PC-3 (cell line): ENCODE data around the gene AFF4. TPM values are rescaled to one million over a fixed set of nuclear protein-coding genes. Genes with fewer than 3 reads are reported as not detected.
"Not testable (repeated sequence)": the region's sequence is repeated elsewhere in the genome, so short reads cannot be mapped to it uniquely, and the experiment has no call there.

Experiments used
- ATAC-seq: fragments of 200-7000 bp; cut with Tn5 transposase; 2 replicates; pipeline ENCODE4 v1.9.1; 2020; ENCODE audit warnings: mild to moderate bottlenecking, moderate library complexity
- BruUV-seq: library from RNA; stranded (reverse); fragments of 400-500 nt; replicated peaks from 2 replicates; lab custom pipeline; 2021; lab: Mats Ljungman, UMichigan
- CTCF ChIA-PET: fragments of 300-600 bp; sonication (Branson Sonifier 250); formaldehyde crosslinking; loops from one replicate; lab custom pipeline; 2022; ENCODE audit warnings: antibody characterized with exemption; lab: Charles Lee
- POLR2A ChIA-PET: fragments of 300-600 bp; sonication (Branson Sonifier 250); formaldehyde crosslinking; loops from one replicate; lab custom pipeline; 2022; ENCODE audit warnings: antibody characterized with exemption; ENCODE audit not compliant: unreplicated experiment; lab: Charles Lee
- DNase-seq: peaks from one replicate; pipeline ENCODE4 v3.0.0-alpha.2; 2015
- H2AFZ ChIP-seq: fragments of 300-600 bp; sonication (generic); 2 replicates; pipeline ENCODE4 v1.6.0; 2016; ENCODE audit warnings: antibody characterized with exemption, low read length
- H3F3A ChIP-seq: fragments of 300-600 bp; sonication (generic); one replicate; pipeline ENCODE4 v1.6.0; 2017; ENCODE audit warnings: antibody characterized with exemption, low read length, control low read depth, mild to moderate bottlenecking; ENCODE audit not compliant: unreplicated experiment
- H3K27ac ChIP-seq: fragments of 300-600 bp; sonication (generic); 2 replicates; pipeline ENCODE4 v1.5.1; 2016; ENCODE audit warnings: mild to moderate bottlenecking, low read length
- H3K27me3 ChIP-seq: fragments of 300-600 bp; sonication (generic); 2 replicates; pipeline ENCODE4 v1.6.1; 2016; ENCODE audit warnings: low read length, mixed read lengths
- H3K36me3 ChIP-seq: fragments of 300-600 bp; sonication (generic); 2 replicates; pipeline ENCODE4 v1.6.1; 2016; ENCODE audit warnings: low read depth, mixed run types, low read length, mixed read lengths
- H3K4me1 ChIP-seq: fragments of 300-600 bp; sonication (generic); 2 replicates; pipeline ENCODE4 v1.5.1; 2016; ENCODE audit warnings: low read length; ENCODE audit not compliant: insufficient read depth
- H3K4me2 ChIP-seq: fragments of 300-600 bp; sonication (generic); 2 replicates; pipeline ENCODE4 v1.6.0; 2016; ENCODE audit warnings: low read length
- H3K4me3 ChIP-seq: fragments of 300-600 bp; sonication (generic); 2 replicates; pipeline ENCODE4 v1.5.1; 2016; ENCODE audit warnings: mild to moderate bottlenecking, low read length, mixed read lengths
- H3K79me2 ChIP-seq: fragments of 300-600 bp; sonication (generic); 2 replicates; pipeline ENCODE4 v1.6.1; 2017; ENCODE audit warnings: low read length, mixed read lengths
- H3K9ac ChIP-seq: fragments of 300-600 bp; sonication (generic); 2 replicates; pipeline ENCODE4 v1.6.0; 2016; ENCODE audit warnings: mild to moderate bottlenecking, low read length
- H3K9me2 ChIP-seq: fragments of 300-600 bp; sonication (generic); replicated peaks from 2 replicates; pipeline ENCODE4 v1.6.1; 2016; ENCODE audit warnings: mixed run types, low read length, mixed read lengths
- H3K9me3 ChIP-seq: fragments of 300-600 bp; sonication (generic); 2 replicates; pipeline ENCODE4 v1.6.1; 2016; ENCODE audit warnings: low read length, mixed read lengths
- H4K20me1 ChIP-seq: fragments of 300-600 bp; sonication (generic); 2 replicates; pipeline ENCODE4 v1.6.1; 2016; ENCODE audit warnings: low read length, mixed read lengths
- CTCF ChIP-seq: fragments of 300-600 bp; sonication (generic); conservative IDR thresholded peaks from 2 replicates; pipeline ENCODE4 v1.5.1; 2017; ENCODE audit warnings: antibody characterized with exemption, low read depth, mild to moderate bottlenecking, low read length
- EZH2 ChIP-seq: fragments of 300-600 bp; sonication (generic); IDR thresholded peaks from one replicate; pipeline ENCODE4 v1.6.1; 2017; ENCODE audit warnings: antibody characterized with exemption, mild to moderate bottlenecking, low read length; ENCODE audit not compliant: unreplicated experiment
- EZH2phosphoT487 ChIP-seq: fragments of 300-600 bp; sonication (generic); IDR thresholded peaks from 2 replicates; pipeline ENCODE4 v1.6.1; 2018; ENCODE audit warnings: mild to moderate bottlenecking, antibody characterized with exemption, low read length, borderline replicate concordance
- intact Hi-C: fragments of 100-400 bp; cut with micrococcal nuclease; formaldehyde crosslinking; loops from 2 replicates; pipeline ENCODE4 v1.9.0; 2023
- total RNA-seq: library from RNA; depleted of rRNA; stranded (reverse); fragments of >200 nt; gene quantifications from 2 replicates; pipeline ENCODE4 v1.2.3, GENCODE V29; 2014

AFF4 gene
- total RNA-seq, 1 experiment from 2014 or later: 23.5 TPM

- H3K4me1 ChIP-seq, H3F3A ChIP-seq, H3K27me3 ChIP-seq, BruUV-seq, H3K36me3 ChIP-seq, H3K27ac ChIP-seq, ATAC-seq, H3K9me3 ChIP-seq, intact Hi-C loops, H3K9me2 ChIP-seq, H2AFZ ChIP-seq, DNase-seq: not testable (repeated sequence)
- POLR2A ChIA-PET: interaction anchor here (0.6 kb wide), 1 partner anchor 125 kb away, joined by 5 read pairs; no protein-coding TSS in a partner anchor
- Histone ChIP-seq H4K20me1 (peaks cover 24% of the 10 kb centered on the region), H3K79me2 (peaks cover 70% of the 10 kb centered on the region), H3K4me2 (peak overlapping the region; percentile 89), H3K4me3 (peak overlapping the region; percentile 73), H3K9ac (peak overlapping the region; percentile 93)
- CTCF ChIA-PET: interaction anchor here (0.6 kb wide), 1 partner anchor 80 kb away, joined by 3 read pairs; no protein-coding TSS in a partner anchor
These were observed 2.2 kb downstream of the AFF4 start for GRCh38 chr5:132961123-132961815.

- Histone ChIP-seq H4K20me1 (peaks cover 31% of the 10 kb centered on the region), H3K79me2 (peaks cover 92% of the 10 kb centered on the region)
- H2AFZ ChIP-seq, POLR2A ChIA-PET, H3K4me2 ChIP-seq, DNase-seq, H3K4me1 ChIP-seq, intact Hi-C loops, ATAC-seq, H3K27ac ChIP-seq, H3K4me3 ChIP-seq, H3K27me3 ChIP-seq, CTCF ChIA-PET, H3K9me2 ChIP-seq, H3K9me3 ChIP-seq, BruUV-seq, H3K36me3 ChIP-seq, H3K9ac ChIP-seq, H3F3A ChIP-seq: not testable (repeated sequence)
These were observed 7.2 kb downstream of the AFF4 start for GRCh38 chr5:132956166-132956799.

GRCh38 chr5:132953710-132954109, 9.7 kb downstream of the AFF4 start:
- no TSS peak for BruUV-seq
- no peak for TF ChIP-seq EZH2phosphoT487
- no peak for TF ChIP-seq CTCF
- no peak for TF ChIP-seq EZH2
- ChIA-PET POLR2A (no interaction called here), CTCF (no interaction called here)
- Histone ChIP-seq H3K36me3 (no peaks in the 10 kb centered on the region), H3K9me3 (no peaks in the 10 kb centered on the region), H3K27ac (no peak overlapping the region), H2AFZ (no peak overlapping the region), H3K4me1 (no peaks in the 10 kb centered on the region), H4K20me1 (peaks cover 20% of the 10 kb centered on the region), H3K4me3 (no peak overlapping the region), H3K9me2 (no peaks in the 10 kb centered on the region), H3K27me3 (no peaks in the 10 kb centered on the region), H3K79me2 (peaks cover 91% of the 10 kb centered on the region), H3K9ac (no peak overlapping the region), H3K4me2 (no peak overlapping the region), H3F3A (no peaks in the 10 kb centered on the region)
- no peak for DNase-seq
- intact Hi-C loops: no loop called here
- ATAC-seq: no peak
